ENCODE data around the gene SHC1.

Gene SHC1

DNA sequence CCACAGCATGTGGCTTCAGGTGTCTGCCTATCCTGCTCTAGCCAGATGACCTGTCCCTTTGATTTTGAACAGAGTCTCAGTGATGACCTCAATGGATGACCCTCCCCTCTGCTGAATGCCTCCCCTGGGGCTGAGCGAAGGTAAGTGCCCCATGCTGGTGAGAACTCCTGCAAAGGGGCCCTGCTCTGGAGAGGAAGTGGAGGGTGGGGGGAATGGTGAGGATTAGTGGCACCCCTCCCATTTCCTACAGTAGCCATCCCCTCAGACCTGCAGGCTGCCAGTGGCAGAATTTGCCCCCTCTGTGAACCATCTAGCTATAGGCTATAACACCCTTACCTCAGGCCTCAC, 30.4 kb downstream of the SHC1 start:
- TF ChIP-seq TAF1 (IDR thresholded peaks at IDR 0.05; ENCODE audit: borderline replicate concordance, insufficient read depth, low read length) (no peak), FOXP2 (optimal IDR thresholded peaks at IDR 0.05; ENCODE audit: borderline replicate concordance, extremely low read depth, extremely low read length, insufficient read depth) (no peak), POLR2AphosphoS5 (IDR thresholded peaks at IDR 0.05; ENCODE audit: low read depth, low read length) (no peak), SIN3A (IDR thresholded peaks at IDR 0.05; ENCODE audit: borderline replicate concordance, insufficient read depth, low read length) (no peak)
- TF ChIP-seq, protein P1, sequence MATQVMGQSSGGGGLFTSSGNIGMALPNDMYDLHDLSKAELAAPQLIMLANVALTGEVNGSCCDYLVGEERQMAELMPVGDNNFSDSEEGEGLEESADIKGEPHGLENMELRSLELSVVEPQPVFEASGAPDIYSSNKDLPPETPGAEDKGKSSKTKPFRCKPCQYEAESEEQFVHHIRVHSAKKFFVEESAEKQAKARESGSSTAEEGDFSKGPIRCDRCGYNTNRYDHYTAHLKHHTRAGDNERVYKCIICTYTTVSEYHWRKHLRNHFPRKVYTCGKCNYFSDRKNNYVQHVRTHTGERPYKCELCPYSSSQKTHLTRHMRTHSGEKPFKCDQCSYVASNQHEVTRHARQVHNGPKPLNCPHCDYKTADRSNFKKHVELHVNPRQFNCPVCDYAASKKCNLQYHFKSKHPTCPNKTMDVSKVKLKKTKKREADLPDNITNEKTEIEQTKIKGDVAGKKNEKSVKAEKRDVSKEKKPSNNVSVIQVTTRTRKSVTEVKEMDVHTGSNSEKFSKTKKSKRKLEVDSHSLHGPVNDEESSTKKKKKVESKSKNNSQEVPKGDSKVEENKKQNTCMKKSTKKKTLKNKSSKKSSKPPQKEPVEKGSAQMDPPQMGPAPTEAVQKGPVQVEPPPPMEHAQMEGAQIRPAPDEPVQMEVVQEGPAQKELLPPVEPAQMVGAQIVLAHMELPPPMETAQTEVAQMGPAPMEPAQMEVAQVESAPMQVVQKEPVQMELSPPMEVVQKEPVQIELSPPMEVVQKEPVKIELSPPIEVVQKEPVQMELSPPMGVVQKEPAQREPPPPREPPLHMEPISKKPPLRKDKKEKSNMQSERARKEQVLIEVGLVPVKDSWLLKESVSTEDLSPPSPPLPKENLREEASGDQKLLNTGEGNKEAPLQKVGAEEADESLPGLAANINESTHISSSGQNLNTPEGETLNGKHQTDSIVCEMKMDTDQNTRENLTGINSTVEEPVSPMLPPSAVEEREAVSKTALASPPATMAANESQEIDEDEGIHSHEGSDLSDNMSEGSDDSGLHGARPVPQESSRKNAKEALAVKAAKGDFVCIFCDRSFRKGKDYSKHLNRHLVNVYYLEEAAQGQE (IDR thresholded peaks at IDR 0.05; ENCODE audit: insufficient read depth in 1 of 2, low read depth in 2 of 2, low read length in 2 of 2): no peak

DNA sequence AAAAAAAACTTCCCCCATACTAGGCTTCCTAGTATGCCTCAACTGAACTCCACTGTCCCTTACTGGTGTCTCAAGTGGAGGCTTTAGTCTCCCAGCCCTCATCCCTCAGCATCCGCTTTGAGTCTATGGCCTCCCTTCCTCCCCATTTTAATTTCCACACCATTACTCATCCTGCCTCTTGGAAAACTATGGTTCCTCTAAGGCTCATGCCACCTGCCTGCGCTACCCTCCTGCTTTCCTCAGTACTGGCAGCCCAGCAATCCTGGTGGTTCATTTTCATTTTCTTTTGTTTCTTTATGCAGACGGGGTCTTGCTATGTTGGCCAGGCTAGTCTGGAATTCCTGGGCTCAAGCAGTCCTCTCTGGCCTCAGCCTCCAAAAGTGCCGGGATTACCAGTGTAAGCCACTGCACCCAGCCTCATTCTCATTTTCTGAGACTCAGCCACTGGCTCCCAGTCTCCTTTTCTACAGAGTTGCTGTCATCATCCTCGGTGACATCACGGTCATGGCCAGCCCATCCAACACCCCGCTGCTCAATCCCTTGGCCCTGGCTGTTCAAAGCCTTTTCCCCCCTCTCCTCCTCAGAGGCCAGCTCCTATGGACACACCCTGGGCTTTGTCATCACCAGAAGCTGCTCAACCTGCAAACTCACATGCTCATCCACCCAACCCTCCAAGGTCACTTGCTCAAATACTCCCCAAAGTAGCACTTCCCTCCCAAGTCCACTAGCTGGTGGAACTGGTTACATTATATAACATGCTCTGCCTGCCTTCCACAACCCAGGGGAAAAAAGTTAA, 31.7 kb downstream of the SHC1 start:
- TF ChIP-seq, protein P1 (IDR thresholded peaks at IDR 0.05; ENCODE audit: insufficient read depth in 1 of 2, low read depth in 2 of 2, low read length in 2 of 2): no peak
- TF ChIP-seq POLR2AphosphoS5 (IDR thresholded peaks at IDR 0.05; ENCODE audit: low read depth, low read length) (no peak), SIN3A (IDR thresholded peaks at IDR 0.05; ENCODE audit: borderline replicate concordance, insufficient read depth, low read length) (no peak), TAF1 (IDR thresholded peaks at IDR 0.05; ENCODE audit: borderline replicate concordance, insufficient read depth, low read length) (no peak), FOXP2 (optimal IDR thresholded peaks at IDR 0.05; ENCODE audit: borderline replicate concordance, extremely low read depth, extremely low read length, insufficient read depth) (no peak)

DNA sequence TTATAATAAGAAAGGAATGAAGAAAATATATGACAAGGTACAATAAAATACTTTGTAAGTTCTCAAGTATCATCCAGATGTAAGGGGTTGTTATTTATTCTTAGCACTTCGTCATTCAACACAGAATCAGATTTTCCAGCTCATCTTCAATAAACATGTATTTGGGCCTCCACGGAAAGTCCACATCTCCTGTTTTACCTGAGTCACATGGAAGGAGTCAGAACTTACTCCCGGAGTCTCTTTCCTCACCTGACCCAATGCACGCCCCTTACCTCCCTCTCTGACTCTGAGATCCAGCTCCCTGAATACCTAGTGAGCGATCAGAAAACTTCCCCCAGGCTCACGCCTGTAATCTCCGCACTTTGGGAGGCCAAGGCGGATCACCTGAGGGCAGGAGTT, 32.6 kb downstream of the SHC1 start:
- no peak for TF ChIP-seq FOXP2 (optimal IDR thresholded peaks at IDR 0.05; ENCODE audit: borderline replicate concordance, extremely low read depth, extremely low read length, insufficient read depth)
- no peak for TF ChIP-seq TAF1 (IDR thresholded peaks at IDR 0.05; ENCODE audit: borderline replicate concordance, insufficient read depth, low read length)
- TF ChIP-seq SIN3A (IDR thresholded peaks at IDR 0.05; ENCODE audit: borderline replicate concordance, insufficient read depth, low read length): no peak
- TF ChIP-seq, protein P1 (IDR thresholded peaks at IDR 0.05; ENCODE audit: insufficient read depth in 1 of 2, low read depth in 2 of 2, low read length in 2 of 2): no peak
- TF ChIP-seq POLR2AphosphoS5 (IDR thresholded peaks at IDR 0.05; ENCODE audit: low read depth, low read length): no peak

DNA sequence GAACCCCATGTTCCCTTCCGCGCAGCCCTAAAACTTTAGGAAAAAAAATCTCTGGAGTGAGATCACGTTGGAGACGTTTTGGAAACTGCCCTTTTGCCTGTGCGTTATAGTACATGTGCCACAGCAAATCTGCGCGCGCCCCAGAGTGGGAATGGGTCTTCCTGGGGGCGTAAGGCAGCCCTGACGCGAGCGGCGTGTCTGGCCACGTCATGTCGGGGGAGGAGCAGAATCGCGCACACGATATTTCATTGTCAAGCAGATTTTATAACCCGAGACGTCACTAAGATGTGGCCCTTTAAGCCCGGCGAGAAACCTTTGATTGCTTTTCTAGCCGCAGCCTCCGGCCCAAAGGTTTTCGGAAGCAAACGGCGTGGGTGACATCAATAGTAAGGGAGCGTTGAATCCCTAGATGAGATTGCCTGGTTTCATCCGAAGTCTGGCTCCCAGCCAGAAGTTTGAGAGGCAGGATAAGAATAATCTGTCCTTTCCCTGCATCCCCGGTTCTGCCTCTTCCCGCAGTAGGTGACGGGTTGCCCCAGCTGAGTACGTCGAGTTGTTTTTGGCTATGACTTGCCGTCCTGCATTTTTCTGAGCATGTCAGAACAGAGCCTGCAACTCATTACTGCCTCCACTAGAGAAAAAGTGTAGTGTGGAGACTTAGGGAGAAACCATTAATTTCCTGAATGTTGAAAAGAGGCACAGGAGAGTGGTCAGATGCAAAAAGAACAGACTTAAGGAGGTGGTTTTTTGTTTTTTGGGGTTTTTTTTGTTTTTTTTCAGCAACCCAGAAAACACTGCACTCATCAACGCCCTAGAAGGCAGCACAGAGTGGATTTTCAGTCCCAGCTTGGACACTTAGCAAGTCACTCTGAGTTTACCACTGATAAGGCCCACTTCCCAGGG, 33.2 kb downstream of the SHC1 start:
- TF ChIP-seq SIN3A (IDR thresholded peaks at IDR 0.05; ENCODE audit: borderline replicate concordance, insufficient read depth, low read length) (peak; percentile 89; the same call in 1 of the 2 replicates), TAF1 (IDR thresholded peaks at IDR 0.05; ENCODE audit: borderline replicate concordance, insufficient read depth, low read length) (0 out of 2 replicates have a peak, but pooled peaks have one; percentile 31), POLR2AphosphoS5 (IDR thresholded peaks at IDR 0.05; ENCODE audit: low read depth, low read length) (peak; percentile 81), FOXP2 (optimal IDR thresholded peaks at IDR 0.05; ENCODE audit: borderline replicate concordance, extremely low read depth, extremely low read length, insufficient read depth) (peak; percentile 80)
- TF ChIP-seq, protein P1 (IDR thresholded peaks at IDR 0.05; ENCODE audit: insufficient read depth in 1 of 2, low read depth in 2 of 2, low read length in 2 of 2): no peak
